Upper lobe of left lung (tissue), 6 donors: ENCODE measurements around the gene NAALADL1. TPM values are rescaled to one million over a fixed set of nuclear protein-coding genes. Genes with fewer than 3 reads are reported as not detected.
A peak's percentile ranks its signal among the peaks of the same experiment; 100 is the strongest.

Source experiments
- ATAC-seq, 2 donors: fragments of 200-7000 bp; cut with Tn5 transposase; one replicate each; pipeline ENCODE4 v1.9.1; 2022; ENCODE audit warnings: mild to moderate bottlenecking in 2 of 2, moderate library complexity in 2 of 2; ENCODE audit not compliant: low FRiP score in 2 of 2
- DNase-seq, 2 donors: peaks; one replicate each; pipeline ENCODE4 v3.0.0-alpha.2; 2019 to 2020
- H3K27ac ChIP-seq, 4 donors: fragments of 200-600 bp; sonication (generic); one replicate each; pipeline ENCODE4 v1.5.1; 2016 to 2019
- H3K27me3 ChIP-seq, 4 donors: fragments of 200-600 bp; sonication (generic); one replicate each; pipeline ENCODE4 v1.5.1; 2017 to 2019
- H3K36me3 ChIP-seq, 4 donors: fragments of 200-600 bp; sonication (generic); one replicate each; pipeline ENCODE4 v1.5.1; 2016 to 2019
- H3K4me1 ChIP-seq, 4 donors: fragments of 200-600 bp; sonication (generic); one replicate each; pipeline ENCODE4 v1.5.1; 2018 to 2019
- H3K4me3 ChIP-seq, 4 donors: fragments of 200-600 bp; sonication (generic); one replicate each; pipeline ENCODE4 v1.5.1; 2017 to 2019; ENCODE audit warnings: mild to moderate bottlenecking in 2 of 4, moderate library complexity in 1 of 4
- H3K9me3 ChIP-seq, 4 donors: fragments of 200-600 bp; sonication (generic); one replicate each; pipeline ENCODE4 v1.5.1; 2018 to 2019
- CTCF ChIP-seq, 6 experiments: fragments of 450-650 bp in 4 of 6; fragments of 200-600 bp in 2 of 6; sonication (generic) in 2 of 6; IDR thresholded peaks; one replicate each; pipeline ENCODE4 v1.5.1; 2016 to 2019; ENCODE audit warnings: antibody characterized with exemption in 6 of 6
- EP300 ChIP-seq, 4 donors: sonication (generic); formaldehyde crosslinking; IDR thresholded peaks; one replicate each; pipeline ENCODE4 v1.5.1; 2017; ENCODE audit warnings: antibody characterized with exemption in 4 of 4, control low read depth in 2 of 4
- POLR2A ChIP-seq, 4 donors: fragments of 450-650 bp; IDR thresholded peaks; one replicate each; pipeline ENCODE4 v1.5.1; 2016 to 2017; ENCODE audit warnings: antibody characterized with exemption in 4 of 4, mild to moderate bottlenecking in 2 of 4
- POLR2AphosphoS5 ChIP-seq, 2 donors: sonication (generic); formaldehyde crosslinking; IDR thresholded peaks; one replicate each; pipeline ENCODE4 v1.5.1; 2017; ENCODE audit warnings: antibody characterized with exemption in 2 of 2
- WGBS, 2 donors: methylation state at CpG; one replicate each; pipeline ENCODE4 v1.1.5; 2017 to 2018; 5-methylcytosine and 5-hydroxymethylcytosine counted together
- total RNA-seq, 6 donors: library from RNA; depleted of rRNA in 4 of 6; stranded (reverse); fragments of >200 nt in 4 of 6; gene quantifications; one replicate each; pipeline versions ENCODE4 v1.1.0 to v1.2.1, GENCODE V29; 2016 to 2021
- donor health status: DM: no; HTN: no; CAD: no; lungs with moderate emphysema.
- donor health status: DM: no; HTN: yes; CAD: no; lungs with severe emphysema.

Gene NAALADL1
- total RNA-seq, 6 donors from 2014 or later: 5.9 to 27.2 (median 9.1) TPM

GRCh38 chr11:65087827-65088226, 29.5 kb upstream of the NAALADL1 start:
- WGBS, 2 donors: 90 to 95% methylated on average over 2 to 15 of the region's 15 CpGs
- ATAC-seq: no peak
- Histone ChIP-seq H3K36me3 (peaks cover 8 to 46% (median 33%) of the 10 kb centered on the region in 4 donors), H3K9me3 (no peaks in the 10 kb centered on the region), H3K4me3 (no peak overlapping the region), H3K27ac (no peak overlapping the region), H3K4me1 (peaks cover 15 to 24% (median 19%) of the 10 kb centered on the region in 4 donors), H3K27me3 (no peaks in the 10 kb centered on the region)
- no peak for TF ChIP-seq CTCF (IDR thresholded peaks at IDR 0.05)
- no peak for TF ChIP-seq EP300 (IDR thresholded peaks at IDR 0.05)
- no peak for TF ChIP-seq POLR2A (IDR thresholded peaks at IDR 0.05)
- TF ChIP-seq POLR2AphosphoS5 (IDR thresholded peaks at IDR 0.05): no peak
- DNase-seq: peak in 1 of 2 donors; percentile 77

GRCh38 chr11:65087216-65087615, 28.9 kb upstream of the NAALADL1 start:
- Histone ChIP-seq H3K4me1 (peaks cover 15 to 24% (median 19%) of the 10 kb centered on the region in 4 donors), H3K27ac (no peak overlapping the region), H3K9me3 (no peaks in the 10 kb centered on the region), H3K27me3 (no peaks in the 10 kb centered on the region), H3K4me3 (no peak overlapping the region), H3K36me3 (peaks cover 8 to 46% (median 33%) of the 10 kb centered on the region in 4 donors)
- peak in 1 of 2 donors; percentile 59 for DNase-seq
- ATAC-seq: no peak
- TF ChIP-seq POLR2AphosphoS5 (IDR thresholded peaks at IDR 0.05) (no peak), CTCF (IDR thresholded peaks at IDR 0.05) (no peak), EP300 (IDR thresholded peaks at IDR 0.05) (no peak), POLR2A (IDR thresholded peaks at IDR 0.05) (no peak)
- WGBS, 2 donors: 82 to 91% methylated on average over 6 to 11 of the region's 11 CpGs

- TF ChIP-seq CTCF (IDR thresholded peaks at IDR 0.05) (no peak), POLR2A (IDR thresholded peaks at IDR 0.05) (no peak), POLR2AphosphoS5 (IDR thresholded peaks at IDR 0.05) (no peak), EP300 (IDR thresholded peaks at IDR 0.05) (no peak)
- H3K4me1 ChIP-seq: peaks cover 15 to 24% (median 19%) of the 10 kb centered on the region in 4 donors
- H3K27ac ChIP-seq: no peak overlapping the region
- peak in 1 of 2 donors; percentile 62 for DNase-seq
- H3K9me3 ChIP-seq: no peaks in the 10 kb centered on the region
- WGBS, 2 donors: 90 to 97% methylated on average over 8 to 9 of the region's 9 CpGs
- H3K4me3 ChIP-seq: no peak overlapping the region
- no peaks in the 10 kb centered on the region for H3K27me3 ChIP-seq
- peaks cover 8 to 46% (median 33%) of the 10 kb centered on the region in 4 donors for H3K36me3 ChIP-seq
- ATAC-seq: no peak
These were observed 28.5 kb upstream of the NAALADL1 start for GRCh38 chr11:65086809-65087208.

GRCh38 chr11:65085446-65085845, 27.1 kb upstream of the NAALADL1 start:
- no peak for ATAC-seq
- no peak overlapping the region for H3K4me3 ChIP-seq
- H3K9me3 ChIP-seq: no peaks in the 10 kb centered on the region
- H3K36me3 ChIP-seq: peaks cover 8 to 46% (median 32%) of the 10 kb centered on the region in 4 donors
- H3K4me1 ChIP-seq: peaks cover 15 to 24% (median 19%) of the 10 kb centered on the region in 4 donors
- H3K27ac ChIP-seq: no peak overlapping the region
- H3K27me3 ChIP-seq: no peaks in the 10 kb centered on the region
- TF ChIP-seq EP300 (IDR thresholded peaks at IDR 0.05) (no peak), POLR2AphosphoS5 (IDR thresholded peaks at IDR 0.05) (no peak), CTCF (IDR thresholded peaks at IDR 0.05) (no peak), POLR2A (IDR thresholded peaks at IDR 0.05) (no peak)
- WGBS, 2 donors: 91 to 93% methylated on average over 4 of the region's 4 CpGs
- no peak for DNase-seq
